HTR-8/SVneo (cell line): ENCODE data around the gene SPOCK2.
"Not testable (repeated sequence)": the region's sequence is repeated elsewhere in the genome, so short reads cannot be mapped to it uniquely, and the experiment has no call there.

Experiments
- DNase-seq: peaks from one replicate; pipeline ENCODE4 v3.0.0; 2011; ENCODE audit warnings: low spot score, mixed read lengths; ENCODE audit not compliant: insufficient read length
- FAIRE-seq: peaks from 2 replicates; lab custom pipeline; 2011; peaks lifted over from hg19 to GRCh38; lab: Jason Lieb, UNC

SPOCK2 gene

GRCh38 chr10:72108830-72109635 lies 20.7 kb upstream of the SPOCK2 start:
- DNase-seq (no peak), FAIRE-seq (peak; percentile 40)

- not testable (repeated sequence) for DNase-seq, FAIRE-seq
These were observed 19.6 kb upstream of the SPOCK2 start for GRCh38 chr10:72108004-72108370.

- no peak for FAIRE-seq
- peak; percentile 24 for DNase-seq
These were observed 19.1 kb upstream of the SPOCK2 start for GRCh38 chr10:72107325-72108003.

GRCh38 chr10:72106896-72107295 lies 18.5 kb upstream of the SPOCK2 start:
- no peak for DNase-seq
- no peak for FAIRE-seq

- DNase-seq: no peak
These were observed 18.0 kb upstream of the SPOCK2 start for GRCh38 chr10:72106154-72106849.

DNA sequence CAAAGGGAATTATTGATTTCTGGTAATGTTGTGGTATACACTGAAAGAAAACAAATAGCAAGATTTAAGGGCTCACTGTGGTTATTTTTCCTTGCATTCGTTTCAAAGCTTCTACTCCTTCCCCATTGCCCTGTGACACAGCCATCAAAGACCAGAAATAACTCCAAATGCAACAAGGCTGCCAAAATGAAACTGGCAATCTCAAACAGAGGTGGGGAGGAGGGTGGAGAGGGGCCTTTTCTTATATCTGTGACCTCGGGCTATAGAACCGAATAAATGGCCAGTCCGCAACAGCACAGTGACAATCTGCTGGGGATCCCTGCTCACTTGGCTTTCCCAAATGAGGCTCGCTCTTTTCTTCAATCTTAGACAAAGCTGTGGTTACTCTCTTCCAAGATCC lies 17.4 kb upstream of the SPOCK2 start:
- FAIRE-seq: no peak

More at GRCh38 chr10:72106154-72106849, 18.0 kb upstream of the SPOCK2 start:
- no peak for FAIRE-seq

DNA sequence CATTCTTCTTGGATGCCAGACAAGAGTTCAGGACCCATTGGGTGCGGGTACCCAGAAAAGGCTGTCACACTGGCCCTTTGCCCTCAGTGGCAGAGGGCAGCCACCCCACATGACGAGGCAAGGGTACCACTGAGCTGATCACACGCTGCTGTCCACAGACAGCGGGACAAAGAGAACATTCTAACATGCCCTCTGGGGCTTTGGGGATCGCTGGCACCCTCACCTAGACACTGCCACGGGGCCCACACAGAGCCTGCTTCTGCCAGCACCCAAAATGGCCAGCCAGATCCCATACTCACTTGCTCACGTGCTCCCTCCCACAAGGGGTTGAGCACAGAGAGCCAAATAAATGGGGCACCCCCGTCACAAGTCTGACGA lies 16.7 kb upstream of the SPOCK2 start:
- FAIRE-seq: no peak

More for the DNA sequence above, 17.4 kb upstream of the SPOCK2 start:
- no peak for DNase-seq

GRCh38 chr10:72104472-72105097 lies 16.2 kb upstream of the SPOCK2 start:
- FAIRE-seq: no peak
- DNase-seq: no peak

More for the DNA sequence above, 16.7 kb upstream of the SPOCK2 start:
- no peak for DNase-seq

DNA sequence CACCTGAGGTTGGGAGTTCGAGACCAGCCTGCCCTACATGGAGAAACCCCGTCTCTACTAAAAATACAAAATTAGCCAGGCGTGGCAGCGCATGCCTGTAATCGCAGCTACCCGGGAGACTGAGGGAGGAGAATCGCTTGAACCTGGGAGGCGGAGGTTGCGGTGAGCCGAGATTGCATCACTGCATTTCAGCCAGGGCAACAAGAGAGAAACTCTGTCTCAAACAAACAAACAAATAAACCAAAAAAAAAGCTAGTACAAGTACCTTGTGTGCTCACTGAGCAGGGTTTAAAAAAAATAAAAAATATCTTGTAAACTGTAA lies 11.2 kb upstream of the SPOCK2 start:
- DNase-seq (no peak), FAIRE-seq (no peak)

GRCh38 chr10:72098836-72099599 lies 10.7 kb upstream of the SPOCK2 start:
- DNase-seq: no peak
- no peak for FAIRE-seq

GRCh38 chr10:72098301-72098835 lies 10.0 kb upstream of the SPOCK2 start:
- FAIRE-seq: no peak
- no peak for DNase-seq

DNA sequence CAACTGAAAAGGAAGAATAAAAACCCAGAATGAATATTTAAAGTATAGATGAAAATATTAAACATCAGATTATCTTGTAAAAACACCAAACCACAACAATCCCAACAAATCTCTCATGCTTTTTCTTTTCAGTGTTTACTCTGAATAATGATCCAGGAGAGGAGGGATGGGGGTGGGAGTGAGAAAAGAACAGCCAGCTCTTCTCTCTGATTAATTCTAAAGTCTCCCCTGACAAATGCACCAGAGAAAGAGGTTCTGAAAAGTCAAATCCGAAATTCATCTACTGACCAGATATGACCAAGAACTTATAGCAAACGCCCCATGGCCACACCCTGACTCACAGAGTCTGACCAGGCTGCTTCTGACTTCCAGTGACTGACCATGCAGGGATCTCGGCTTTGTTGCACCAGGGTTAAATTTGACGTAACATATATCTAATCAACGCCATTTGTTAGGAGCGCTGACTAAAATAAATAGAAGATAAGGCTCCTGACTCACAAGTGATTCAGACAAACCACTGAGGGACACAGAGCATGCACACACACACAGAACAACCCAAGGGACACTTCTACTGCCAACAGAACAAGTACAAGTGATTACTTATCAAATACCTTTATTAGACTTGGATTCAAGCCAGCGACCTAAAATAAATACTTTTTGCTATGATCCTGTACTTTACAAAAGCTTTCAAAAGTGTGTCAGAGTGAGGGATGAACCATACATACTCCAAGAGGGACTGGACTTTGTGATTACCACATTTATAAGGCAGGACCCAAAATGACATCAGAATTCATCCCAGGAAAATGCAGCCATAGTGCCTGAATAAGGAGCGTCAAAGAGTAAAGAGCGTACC lies 9.3 kb upstream of the SPOCK2 start:
- DNase-seq: peak; percentile 46

DNA sequence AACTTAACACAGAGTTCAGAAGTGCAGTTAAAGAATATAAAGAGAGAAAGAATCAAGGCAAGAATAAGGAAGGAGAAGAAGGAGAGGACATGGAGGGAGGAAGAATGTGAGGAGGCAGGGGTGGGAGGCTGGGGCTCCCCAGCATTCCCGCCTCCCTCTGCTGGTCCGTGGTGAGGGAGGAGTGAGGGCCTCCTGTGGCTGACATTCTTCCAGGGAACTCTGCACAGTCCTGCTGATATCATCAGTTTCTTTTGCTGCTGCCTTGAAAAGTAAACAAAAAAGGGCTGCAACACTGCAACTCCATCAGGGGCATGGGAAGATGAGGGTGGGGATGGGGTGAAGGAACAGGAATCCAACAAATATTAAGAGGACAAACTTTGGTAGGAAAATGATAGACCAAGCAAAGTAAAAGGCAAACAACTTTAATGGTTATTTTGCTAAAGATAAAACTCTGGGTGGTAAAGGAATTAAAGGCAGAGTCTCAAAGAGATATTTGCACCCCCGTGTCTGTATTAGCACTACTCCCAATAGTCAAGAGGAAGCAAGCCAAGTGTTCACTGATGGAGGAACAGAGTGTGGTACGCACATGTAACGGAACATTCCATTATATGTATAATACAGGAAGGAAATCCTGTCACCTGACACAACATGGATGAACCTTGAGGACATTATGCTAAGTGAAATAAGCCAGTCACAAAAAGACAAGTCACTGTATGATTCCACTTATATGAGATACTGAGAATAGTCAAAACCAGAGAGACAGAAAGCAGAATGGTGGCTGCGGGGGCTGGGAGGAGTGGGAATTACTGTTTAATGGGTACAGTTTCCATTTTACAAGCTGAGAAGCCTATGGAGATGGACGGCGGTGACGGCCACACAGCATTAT lies 8.0 kb upstream of the SPOCK2 start:
- DNase-seq (peak; percentile 44), FAIRE-seq (no peak)

More for the DNA sequence above, 9.3 kb upstream of the SPOCK2 start:
- no peak for FAIRE-seq

DNA sequence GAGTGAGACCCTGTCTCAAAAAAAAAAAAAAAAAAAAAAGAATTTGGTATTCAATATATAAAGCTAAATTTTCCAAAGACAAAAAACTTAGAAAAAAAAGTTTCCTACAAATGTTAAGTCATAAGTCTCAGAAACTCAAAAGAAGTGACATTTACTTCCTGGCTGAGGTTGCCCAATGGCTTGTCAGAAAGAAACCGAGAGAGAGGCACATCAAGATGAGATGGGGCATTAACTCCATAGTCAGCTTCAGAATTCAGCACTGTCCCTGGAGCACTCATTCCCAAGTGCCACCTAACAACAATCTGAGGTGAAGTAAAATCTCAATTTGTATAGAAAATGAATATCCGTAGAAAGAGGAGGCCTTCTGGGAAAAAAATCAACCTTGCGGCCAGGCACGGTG lies 6.8 kb upstream of the SPOCK2 start:
- DNase-seq (no peak), FAIRE-seq (no peak)

DNA sequence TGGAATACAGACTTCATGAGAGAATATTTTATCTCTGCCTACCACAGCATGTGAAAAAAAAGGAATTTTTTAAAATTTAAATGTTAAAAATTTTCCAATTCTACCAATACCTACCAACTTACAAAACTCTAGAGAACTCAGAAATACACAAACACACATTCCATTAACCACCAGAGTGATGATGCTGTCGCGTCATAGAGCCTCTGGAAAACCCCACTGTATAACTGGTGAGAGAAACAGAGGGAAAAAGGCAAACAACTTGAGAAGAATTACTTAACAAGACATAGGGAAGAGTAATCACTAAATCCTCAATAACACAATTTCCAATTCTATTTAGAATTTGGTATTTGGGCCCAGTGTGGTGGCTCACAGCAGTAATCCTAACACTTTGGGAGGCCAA lies 6.2 kb upstream of the SPOCK2 start:
- FAIRE-seq: no peak
- DNase-seq: no peak

DNA sequence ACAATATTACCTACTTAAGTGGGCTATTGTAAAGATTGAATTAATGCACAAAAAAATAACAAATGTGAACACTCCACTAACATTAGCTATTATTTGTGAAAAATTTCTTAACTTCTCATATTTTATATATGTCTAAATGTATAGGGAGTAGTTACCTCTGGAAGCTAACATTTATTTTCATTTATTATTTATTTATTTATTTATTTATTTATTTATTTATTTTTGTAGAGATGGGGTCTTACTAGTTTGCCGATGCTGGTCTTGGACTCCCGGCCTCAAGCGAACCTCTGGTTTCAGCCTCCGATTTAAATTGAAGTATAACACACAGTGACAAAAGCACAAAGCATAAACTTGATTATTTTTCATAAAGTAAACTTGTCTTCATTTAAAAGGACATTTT lies 5.1 kb upstream of the SPOCK2 start:
- FAIRE-seq: no peak

DNA sequence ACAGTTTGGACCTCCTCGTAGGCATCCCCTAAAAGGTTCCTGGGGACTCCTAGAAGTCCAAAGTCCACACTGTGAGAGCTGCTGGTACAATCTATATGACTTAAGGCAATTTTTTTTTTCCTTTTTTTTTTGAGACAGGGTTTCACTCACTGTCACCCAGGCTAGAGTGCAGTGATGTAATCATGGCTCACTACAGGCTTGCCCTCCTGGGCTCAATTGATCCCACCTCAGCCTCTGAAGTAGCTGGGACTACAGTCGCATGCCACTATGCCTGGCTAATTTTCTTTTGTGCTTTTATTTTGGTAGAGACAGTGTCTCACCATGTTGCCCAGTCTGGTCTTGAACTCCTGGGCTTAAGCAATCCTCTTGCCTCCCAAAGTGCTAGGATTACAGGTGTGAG lies 4.6 kb upstream of the SPOCK2 start:
- FAIRE-seq: no peak
- no peak for DNase-seq

More for the DNA sequence above, 5.1 kb upstream of the SPOCK2 start:
- DNase-seq: no peak
